KMS-11 (cell line): Measurements from ENCODE around the gene LAMA1.
A peak's percentile ranks its signal among the peaks of the same experiment; 100 is the strongest.

Experiments
- H2AFZ ChIP-seq: fragments of 200-600 bp; sonication (generic); 2 replicates; pipeline ENCODE4 v1.6.1; 2016; ENCODE audit warnings: antibody characterized with exemption, mixed run types, low read depth
- H3K27ac ChIP-seq: fragments of 200-600 bp; sonication (generic); 2 replicates; pipeline ENCODE4 v1.6.1; 2016; ENCODE audit warnings: mild to moderate bottlenecking, mixed run types
- H3K27me3 ChIP-seq: fragments of 200-600 bp; sonication (generic); 2 replicates; pipeline ENCODE4 v1.6.1; 2017; ENCODE audit warnings: mild to moderate bottlenecking, low read depth, mixed run types, moderate library complexity; ENCODE audit not compliant: insufficient read depth
- H3K36me3 ChIP-seq: fragments of 200-600 bp; sonication (generic); 2 replicates; pipeline ENCODE4 v1.6.1; 2017; ENCODE audit warnings: mild to moderate bottlenecking, mixed run types; ENCODE audit not compliant: insufficient read depth
- H3K4me1 ChIP-seq: fragments of 200-600 bp; sonication (generic); 2 replicates; pipeline ENCODE4 v1.6.1; 2016; ENCODE audit warnings: mild to moderate bottlenecking, low read depth, mixed run types; ENCODE audit not compliant: poor library complexity, severe bottlenecking
- H3K4me2 ChIP-seq: fragments of 200-600 bp; sonication (generic); 2 replicates; pipeline ENCODE4 v1.7.0; 2016; ENCODE audit warnings: mild to moderate bottlenecking, mixed run types
- H3K4me3 ChIP-seq: fragments of 200-600 bp; sonication (generic); IDR thresholded peaks from 2 replicates; pipeline ENCODE4 v1.6.1; 2017; ENCODE audit warnings: low read depth, low read length, mixed read lengths; ENCODE audit not compliant: insufficient read depth
- H3K79me2 ChIP-seq: fragments of 200-600 bp; sonication (generic); 2 replicates; pipeline ENCODE4 v1.6.1; 2016; ENCODE audit warnings: low read depth, mixed run types; ENCODE audit not compliant: insufficient read depth
- H3K9ac ChIP-seq: fragments of 200-600 bp; sonication (generic); 2 replicates; pipeline ENCODE4 v1.6.1; 2016; ENCODE audit warnings: mild to moderate bottlenecking, mixed run types
- H4K20me1 ChIP-seq: fragments of 200-600 bp; sonication (generic); 2 replicates; pipeline ENCODE4 v1.6.1; 2016; ENCODE audit warnings: mild to moderate bottlenecking, mixed run types; ENCODE audit not compliant: insufficient read depth
- TF ChIP-seq, protein P1 (sequence below): fragments of 200-600 bp; sonication (generic); conservative IDR thresholded peaks from 2 replicates; pipeline ENCODE4 v1.6.1; 2017; ENCODE audit warnings: low read depth, mild to moderate bottlenecking, antibody characterized with exemption, low read length, moderate library complexity, mixed read lengths

The LAMA1 gene, protein sequence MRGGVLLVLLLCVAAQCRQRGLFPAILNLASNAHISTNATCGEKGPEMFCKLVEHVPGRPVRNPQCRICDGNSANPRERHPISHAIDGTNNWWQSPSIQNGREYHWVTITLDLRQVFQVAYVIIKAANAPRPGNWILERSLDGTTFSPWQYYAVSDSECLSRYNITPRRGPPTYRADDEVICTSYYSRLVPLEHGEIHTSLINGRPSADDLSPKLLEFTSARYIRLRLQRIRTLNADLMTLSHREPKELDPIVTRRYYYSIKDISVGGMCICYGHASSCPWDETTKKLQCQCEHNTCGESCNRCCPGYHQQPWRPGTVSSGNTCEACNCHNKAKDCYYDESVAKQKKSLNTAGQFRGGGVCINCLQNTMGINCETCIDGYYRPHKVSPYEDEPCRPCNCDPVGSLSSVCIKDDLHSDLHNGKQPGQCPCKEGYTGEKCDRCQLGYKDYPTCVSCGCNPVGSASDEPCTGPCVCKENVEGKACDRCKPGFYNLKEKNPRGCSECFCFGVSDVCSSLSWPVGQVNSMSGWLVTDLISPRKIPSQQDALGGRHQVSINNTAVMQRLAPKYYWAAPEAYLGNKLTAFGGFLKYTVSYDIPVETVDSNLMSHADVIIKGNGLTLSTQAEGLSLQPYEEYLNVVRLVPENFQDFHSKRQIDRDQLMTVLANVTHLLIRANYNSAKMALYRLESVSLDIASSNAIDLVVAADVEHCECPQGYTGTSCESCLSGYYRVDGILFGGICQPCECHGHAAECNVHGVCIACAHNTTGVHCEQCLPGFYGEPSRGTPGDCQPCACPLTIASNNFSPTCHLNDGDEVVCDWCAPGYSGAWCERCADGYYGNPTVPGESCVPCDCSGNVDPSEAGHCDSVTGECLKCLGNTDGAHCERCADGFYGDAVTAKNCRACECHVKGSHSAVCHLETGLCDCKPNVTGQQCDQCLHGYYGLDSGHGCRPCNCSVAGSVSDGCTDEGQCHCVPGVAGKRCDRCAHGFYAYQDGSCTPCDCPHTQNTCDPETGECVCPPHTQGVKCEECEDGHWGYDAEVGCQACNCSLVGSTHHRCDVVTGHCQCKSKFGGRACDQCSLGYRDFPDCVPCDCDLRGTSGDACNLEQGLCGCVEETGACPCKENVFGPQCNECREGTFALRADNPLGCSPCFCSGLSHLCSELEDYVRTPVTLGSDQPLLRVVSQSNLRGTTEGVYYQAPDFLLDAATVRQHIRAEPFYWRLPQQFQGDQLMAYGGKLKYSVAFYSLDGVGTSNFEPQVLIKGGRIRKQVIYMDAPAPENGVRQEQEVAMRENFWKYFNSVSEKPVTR (N-terminal part only)

DNA sequence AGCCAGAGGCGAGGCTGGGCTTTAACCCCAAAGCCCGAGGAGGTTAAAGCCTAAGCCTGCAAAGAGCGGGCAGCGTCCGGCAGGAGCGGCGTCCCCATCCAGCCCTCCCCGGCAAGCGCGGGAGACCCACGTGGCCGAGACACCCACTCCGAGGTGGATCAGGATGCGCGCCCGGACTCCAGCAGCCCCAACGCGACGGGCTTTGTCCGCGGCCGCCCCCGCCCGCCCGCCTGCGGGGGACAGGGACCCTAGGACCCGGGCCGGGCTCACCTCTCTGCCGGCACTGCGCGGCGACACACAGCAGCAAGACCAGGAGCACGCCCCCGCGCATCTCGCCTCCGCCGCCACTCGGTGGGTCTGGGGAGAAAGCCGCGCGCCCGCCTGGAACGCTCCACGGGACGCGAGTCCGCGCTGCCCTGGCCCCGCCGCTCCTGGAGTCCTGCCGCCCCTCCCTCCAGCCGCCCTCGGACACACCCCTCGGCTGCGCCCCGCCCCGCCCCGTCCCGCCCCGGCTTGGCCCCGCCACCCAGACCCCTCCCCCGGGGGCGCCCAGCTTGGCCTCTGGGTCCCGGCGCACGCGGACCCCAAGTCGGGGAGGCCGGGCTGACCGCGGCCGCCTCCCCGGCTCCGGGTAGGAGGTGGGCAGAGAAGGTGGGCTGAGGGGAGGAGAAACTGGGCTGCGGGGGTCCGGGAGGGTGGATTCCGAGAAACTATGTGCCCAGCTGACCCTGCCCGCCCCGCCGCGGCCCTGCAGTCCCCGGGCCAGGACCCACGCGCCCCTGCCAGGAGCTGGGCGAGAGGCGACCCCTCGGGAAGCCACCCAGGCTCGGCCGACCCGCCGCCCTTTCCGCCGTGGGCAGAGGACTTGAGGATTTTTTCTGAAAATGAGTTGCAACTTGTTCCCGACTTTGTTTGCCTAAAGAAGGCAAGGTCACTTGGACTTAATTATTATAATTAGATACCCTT, at the start of gene LAMA1:
Gene LAMA1 (minus strand): TSS at position 408 of the 966 bp plus-strand sequence. CDS start 77 bp downstream, at position 331.
- H3K4me3 ChIP-seq = no peak within 1 kb of the TSS
- no peaks in the 10 kb centered on the region for H4K20me1 ChIP-seq
- H3K27ac ChIP-seq = no peak within 1 kb of the TSS
- TF ChIP-seq, protein P1, sequence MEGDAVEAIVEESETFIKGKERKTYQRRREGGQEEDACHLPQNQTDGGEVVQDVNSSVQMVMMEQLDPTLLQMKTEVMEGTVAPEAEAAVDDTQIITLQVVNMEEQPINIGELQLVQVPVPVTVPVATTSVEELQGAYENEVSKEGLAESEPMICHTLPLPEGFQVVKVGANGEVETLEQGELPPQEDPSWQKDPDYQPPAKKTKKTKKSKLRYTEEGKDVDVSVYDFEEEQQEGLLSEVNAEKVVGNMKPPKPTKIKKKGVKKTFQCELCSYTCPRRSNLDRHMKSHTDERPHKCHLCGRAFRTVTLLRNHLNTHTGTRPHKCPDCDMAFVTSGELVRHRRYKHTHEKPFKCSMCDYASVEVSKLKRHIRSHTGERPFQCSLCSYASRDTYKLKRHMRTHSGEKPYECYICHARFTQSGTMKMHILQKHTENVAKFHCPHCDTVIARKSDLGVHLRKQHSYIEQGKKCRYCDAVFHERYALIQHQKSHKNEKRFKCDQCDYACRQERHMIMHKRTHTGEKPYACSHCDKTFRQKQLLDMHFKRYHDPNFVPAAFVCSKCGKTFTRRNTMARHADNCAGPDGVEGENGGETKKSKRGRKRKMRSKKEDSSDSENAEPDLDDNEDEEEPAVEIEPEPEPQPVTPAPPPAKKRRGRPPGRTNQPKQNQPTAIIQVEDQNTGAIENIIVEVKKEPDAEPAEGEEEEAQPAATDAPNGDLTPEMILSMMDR = no peak
- no peaks in the 10 kb centered on the region for H3K4me1 ChIP-seq
- H2AFZ ChIP-seq = peak within 1 kb of the TSS; percentile 82; the same call in 1 of the 2 replicates
- peak within 1 kb of the TSS; percentile 82 for H3K4me2 ChIP-seq
- no peaks in the 10 kb centered on the region for H3K27me3 ChIP-seq
- no peaks in the 10 kb centered on the region for H3K36me3 ChIP-seq
- no peaks in the 10 kb centered on the region for H3K79me2 ChIP-seq
- H3K9ac ChIP-seq = no peak within 1 kb of the TSS

DNA sequence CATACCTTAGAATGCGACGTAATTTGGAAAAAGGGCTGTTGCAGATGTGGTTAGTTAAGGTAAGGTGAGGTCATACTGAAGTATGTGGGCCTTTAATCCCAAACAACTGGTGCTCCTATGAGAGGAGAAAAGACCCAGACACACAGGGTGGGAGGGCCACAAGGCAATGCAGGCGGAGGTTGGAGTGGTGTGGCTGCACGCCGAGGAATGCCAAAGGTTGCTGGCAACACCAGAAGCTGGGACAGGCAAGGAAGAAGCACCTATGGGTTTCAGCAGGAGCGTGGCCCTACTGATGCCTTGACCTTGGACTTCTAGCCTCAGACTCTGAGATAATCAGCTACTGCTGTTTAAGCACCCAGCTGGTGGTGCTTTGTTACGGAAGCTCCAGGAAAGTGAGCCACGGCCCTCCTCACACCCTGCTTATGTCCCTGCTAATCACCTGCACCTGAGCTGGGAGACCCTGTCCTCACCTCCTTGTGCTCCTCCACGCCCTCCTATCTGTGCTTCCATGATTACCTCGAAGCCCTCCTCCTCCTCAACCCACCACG, 48.3 kb upstream of the LAMA1 start:
- H3K4me1 ChIP-seq = no peaks in the 10 kb centered on the region

DNA sequence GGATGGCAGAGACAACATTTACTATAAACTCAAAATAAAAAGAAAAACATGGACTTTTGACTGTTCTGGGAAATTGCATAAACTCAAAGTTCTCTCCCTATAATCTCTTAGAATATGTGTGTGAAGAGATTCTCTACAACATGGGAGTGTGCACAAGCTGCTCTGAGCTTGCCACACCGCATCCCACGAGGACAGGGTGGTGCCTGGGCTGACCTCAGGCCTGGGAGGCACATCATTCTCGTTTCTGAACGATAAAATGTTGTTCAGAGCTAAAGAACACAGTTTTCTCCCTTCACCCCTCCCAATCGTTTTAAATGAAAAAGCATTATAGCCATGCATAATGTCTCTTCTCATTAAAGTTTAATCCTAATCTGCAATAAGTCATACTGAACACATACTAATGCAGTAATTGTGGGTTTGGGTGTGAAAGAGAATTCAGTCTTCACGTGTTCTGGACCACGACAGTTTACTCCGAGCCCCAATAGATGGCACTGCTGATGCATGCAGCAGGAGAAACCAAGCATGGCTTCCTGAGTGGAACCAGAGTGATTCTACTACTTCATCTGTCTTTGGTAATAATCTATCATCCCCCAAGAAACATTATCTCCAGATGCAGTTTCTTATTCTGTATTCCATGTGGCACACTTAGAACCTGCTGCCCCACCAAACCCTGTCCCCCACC, 46.9 kb upstream of the LAMA1 start:
- TF ChIP-seq, protein P1 = no peak
- H3K9ac ChIP-seq = no peak overlapping the region
- H3K4me3 ChIP-seq = no peak overlapping the region
- no peaks in the 10 kb centered on the region for H3K4me1 ChIP-seq
- no peak overlapping the region for H3K4me2 ChIP-seq
- H2AFZ ChIP-seq = no peak overlapping the region
- no peak overlapping the region for H3K27ac ChIP-seq
- H3K36me3 ChIP-seq = no peaks in the 10 kb centered on the region
- H4K20me1 ChIP-seq = no peaks in the 10 kb centered on the region
- H3K79me2 ChIP-seq = no peaks in the 10 kb centered on the region
- no peaks in the 10 kb centered on the region for H3K27me3 ChIP-seq

More for the DNA sequence above, 48.3 kb upstream of the LAMA1 start:
- no peak overlapping the region for H2AFZ ChIP-seq
- H3K4me2 ChIP-seq = no peak overlapping the region
- TF ChIP-seq, protein P1 = no peak
- no peaks in the 10 kb centered on the region for H3K27me3 ChIP-seq
- H3K36me3 ChIP-seq = no peaks in the 10 kb centered on the region
- H3K27ac ChIP-seq = no peak overlapping the region
- H4K20me1 ChIP-seq = no peaks in the 10 kb centered on the region
- H3K9ac ChIP-seq = no peak overlapping the region
- no peaks in the 10 kb centered on the region for H3K79me2 ChIP-seq
- no peak overlapping the region for H3K4me3 ChIP-seq
